Uterus (tissue), 2 donors: Measurements from ENCODE around the gene DNAH8.

ENCODE experiments used
- CTCF ChIP-seq, 4 experiments: fragments of 200-600 bp in 2 of 4; fragments of 450-650 bp in 2 of 4; sonication (generic) in 2 of 4; IDR thresholded peaks; one replicate each; pipeline ENCODE4 v1.5.1; 2016 to 2019; ENCODE audit warnings: antibody characterized with exemption in 4 of 4, mild to moderate bottlenecking in 2 of 4, moderate library complexity in 1 of 4
- POLR2A ChIP-seq, 2 donors: fragments of 450-650 bp; IDR thresholded peaks; one replicate each; pipeline ENCODE4 v1.6.1; 2016; ENCODE audit warnings: antibody characterized with exemption in 2 of 2, mild to moderate bottlenecking in 1 of 2, moderate library complexity in 1 of 2

GRCh38 chr6:38935051-38935450, 219.9 kb downstream of the DNAH8 start:
- TF ChIP-seq CTCF (IDR thresholded peaks at IDR 0.05): no peak
- no peak for TF ChIP-seq POLR2A (IDR thresholded peaks at IDR 0.05)
